ENCODE measurements around the gene STK16. TPM values are rescaled to one million over a fixed set of nuclear protein-coding genes. Genes with fewer than 3 reads are reported as not detected.

STK16 gene
- total RNA-seq, 4 donors from 2014 or later = 10.9 to 22.9 (median 16.1) TPM

GRCh38 chr2:219228041-219228910 lies 17.0 kb upstream of the STK16 start:
- WGBS = 45% methylated on average over 7 of the region's 7 CpGs
- Histone ChIP-seq H3K36me3 (peaks cover 39% of the 10 kb centered on the region), H3K27me3 (no peaks in the 10 kb centered on the region), H3K27ac (peak overlapping the region; percentile 95), H3K4me3 (peak overlapping the region; percentile 89), H3K9me3 (no peaks in the 10 kb centered on the region), H3K4me1 (peaks cover 36% of the 10 kb centered on the region)
- TF ChIP-seq EP300 (IDR thresholded peaks at IDR 0.05) (no peak), CTCF (IDR thresholded peaks at IDR 0.05) (no peak), POLR2AphosphoS5 (IDR thresholded peaks at IDR 0.05) (no peak), POLR2A (IDR thresholded peaks at IDR 0.05) (no peak)
- no peak for DNase-seq (ENCODE audit: low spot score in 2 of 2)

- H3K4me3 ChIP-seq = peak overlapping the region; percentile 89
- WGBS = no CpG with 5 or more reads among the region's 19 CpGs
- peak overlapping the region; percentile 95 for H3K27ac ChIP-seq
- no peaks in the 10 kb centered on the region for H3K27me3 ChIP-seq
- DNase-seq (ENCODE audit: low spot score in 2 of 2) = no peak
- no peaks in the 10 kb centered on the region for H3K9me3 ChIP-seq
- peaks cover 39% of the 10 kb centered on the region for H3K36me3 ChIP-seq
- no peak for TF ChIP-seq CTCF (IDR thresholded peaks at IDR 0.05)
- no peak for TF ChIP-seq POLR2AphosphoS5 (IDR thresholded peaks at IDR 0.05)
- TF ChIP-seq EP300 (IDR thresholded peaks at IDR 0.05) = no peak
- TF ChIP-seq POLR2A (IDR thresholded peaks at IDR 0.05) = no peak
- peaks cover 36% of the 10 kb centered on the region for H3K4me1 ChIP-seq
These were observed 16.4 kb upstream of the STK16 start for GRCh38 chr2:219228911-219229304.

GRCh38 chr2:219229305-219230058 lies 15.8 kb upstream of the STK16 start, which contains the start of the genes ANKZF1 and ATG9A:
Gene ANKZF1, plus strand, starts transcription at chr2:219229806. Its CDS starts 452 bp downstream, at chr2:219230258.
Gene ATG9A, minus strand, starts transcription at chr2:219229636. Its CDS starts 1,612 bp downstream, at chr2:219228024.
- Histone ChIP-seq H3K36me3 (peaks cover 39% of the 10 kb centered on the region), H3K27me3 (no peaks in the 10 kb centered on the region), H3K27ac (peak within 1 kb of the TSS; percentile 95), H3K4me3 (peak within 1 kb of the TSS; percentile 89), H3K4me1 (peaks cover 36% of the 10 kb centered on the region), H3K9me3 (no peaks in the 10 kb centered on the region)
- WGBS = 0% methylated on average over 12 of the region's 80 CpGs
- DNase-seq (ENCODE audit: low spot score in 2 of 2) = peak; percentile 99
- TF ChIP-seq POLR2AphosphoS5 (IDR thresholded peaks at IDR 0.05) (peak in 2 of 3 donors; percentile 73 to 97), POLR2A (IDR thresholded peaks at IDR 0.05) (peak in 1 of 2 donors; percentile 40), CTCF (IDR thresholded peaks at IDR 0.05) (no peak), EP300 (IDR thresholded peaks at IDR 0.05) (no peak)

GRCh38 chr2:219230059-219230540 lies 15.2 kb upstream of the STK16 start:
- no peaks in the 10 kb centered on the region for H3K27me3 ChIP-seq
- no peaks in the 10 kb centered on the region for H3K9me3 ChIP-seq
- H3K4me3 ChIP-seq = peak overlapping the region; percentile 89
- H3K27ac ChIP-seq = peak overlapping the region; percentile 95
- WGBS = under 1% methylated on average over 24 of the region's 24 CpGs
- DNase-seq (ENCODE audit: low spot score in 2 of 2) = no peak
- H3K36me3 ChIP-seq = peaks cover 39% of the 10 kb centered on the region
- peaks cover 36% of the 10 kb centered on the region for H3K4me1 ChIP-seq
- no peak for TF ChIP-seq POLR2A (IDR thresholded peaks at IDR 0.05)

- Histone ChIP-seq H3K36me3 (peaks cover 69% of the 10 kb centered on the region), H3K4me1 (peaks cover 16% of the 10 kb centered on the region), H3K27ac (no peak overlapping the region), H3K4me3 (no peak overlapping the region), H3K27me3 (no peaks in the 10 kb centered on the region), H3K9me3 (no peaks in the 10 kb centered on the region)
- no peak for DNase-seq (ENCODE audit: low spot score in 2 of 2)
- TF ChIP-seq POLR2A (IDR thresholded peaks at IDR 0.05) (no peak), EP300 (IDR thresholded peaks at IDR 0.05) (no peak), POLR2AphosphoS5 (IDR thresholded peaks at IDR 0.05) (no peak), CTCF (IDR thresholded peaks at IDR 0.05) (no peak)
- WGBS = 87% methylated on average over 3 of the region's 3 CpGs
These were observed 10.9 kb upstream of the STK16 start for GRCh38 chr2:219234331-219234730.

Measured in suprapubic skin (tissue), 4 donors.